BE2C (cell line): ENCODE data around the gene SGPP2.

Experiments used
- DNase-seq: peaks from one replicate; pipeline ENCODE4 v3.0.0-alpha.2; 2020
- H3K27me3 ChIP-seq: fragments of 250-450 bp; sonication (Bioruptor Pico); 2 replicates; pipeline ENCODE4 v1.5.1; 2020; ENCODE audit warnings: mild to moderate bottlenecking
- H3K36me3 ChIP-seq: fragments of 250-450 bp; sonication (Bioruptor Pico); 2 replicates; pipeline ENCODE4 v1.5.1; 2020; ENCODE audit warnings: mild to moderate bottlenecking
- H3K4me1 ChIP-seq: fragments of 250-450 bp; sonication (Bioruptor Pico); 2 replicates; pipeline ENCODE4 v1.5.1; 2020
- H3K4me3 ChIP-seq: 2 replicates; pipeline ENCODE4 v1.5.1; 2011; ENCODE audit warnings: low read depth, low read length
- H3K9me3 ChIP-seq: fragments of 250-450 bp; sonication (Bioruptor Pico); 2 replicates; pipeline ENCODE4 v1.5.1; 2020
- TF ChIP-seq, protein P1 (sequence below): IDR thresholded peaks from 2 replicates; pipeline ENCODE4 v1.5.1; 2012; ENCODE audit warnings: mild to moderate bottlenecking, low read depth, low read length

Gene SGPP2

GRCh38 chr2:222561151-222561550, 136.8 kb downstream of the SGPP2 start:
- Histone ChIP-seq H3K36me3 (peaks cover 2% of the 10 kb centered on the region), H3K4me1 (peaks cover 14% of the 10 kb centered on the region), H3K4me3 (no peak overlapping the region), H3K27me3 (no peaks in the 10 kb centered on the region), H3K9me3 (no peaks in the 10 kb centered on the region)
- DNase-seq = no peak
- TF ChIP-seq, protein P1, sequence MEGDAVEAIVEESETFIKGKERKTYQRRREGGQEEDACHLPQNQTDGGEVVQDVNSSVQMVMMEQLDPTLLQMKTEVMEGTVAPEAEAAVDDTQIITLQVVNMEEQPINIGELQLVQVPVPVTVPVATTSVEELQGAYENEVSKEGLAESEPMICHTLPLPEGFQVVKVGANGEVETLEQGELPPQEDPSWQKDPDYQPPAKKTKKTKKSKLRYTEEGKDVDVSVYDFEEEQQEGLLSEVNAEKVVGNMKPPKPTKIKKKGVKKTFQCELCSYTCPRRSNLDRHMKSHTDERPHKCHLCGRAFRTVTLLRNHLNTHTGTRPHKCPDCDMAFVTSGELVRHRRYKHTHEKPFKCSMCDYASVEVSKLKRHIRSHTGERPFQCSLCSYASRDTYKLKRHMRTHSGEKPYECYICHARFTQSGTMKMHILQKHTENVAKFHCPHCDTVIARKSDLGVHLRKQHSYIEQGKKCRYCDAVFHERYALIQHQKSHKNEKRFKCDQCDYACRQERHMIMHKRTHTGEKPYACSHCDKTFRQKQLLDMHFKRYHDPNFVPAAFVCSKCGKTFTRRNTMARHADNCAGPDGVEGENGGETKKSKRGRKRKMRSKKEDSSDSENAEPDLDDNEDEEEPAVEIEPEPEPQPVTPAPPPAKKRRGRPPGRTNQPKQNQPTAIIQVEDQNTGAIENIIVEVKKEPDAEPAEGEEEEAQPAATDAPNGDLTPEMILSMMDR = no peak

DNA sequence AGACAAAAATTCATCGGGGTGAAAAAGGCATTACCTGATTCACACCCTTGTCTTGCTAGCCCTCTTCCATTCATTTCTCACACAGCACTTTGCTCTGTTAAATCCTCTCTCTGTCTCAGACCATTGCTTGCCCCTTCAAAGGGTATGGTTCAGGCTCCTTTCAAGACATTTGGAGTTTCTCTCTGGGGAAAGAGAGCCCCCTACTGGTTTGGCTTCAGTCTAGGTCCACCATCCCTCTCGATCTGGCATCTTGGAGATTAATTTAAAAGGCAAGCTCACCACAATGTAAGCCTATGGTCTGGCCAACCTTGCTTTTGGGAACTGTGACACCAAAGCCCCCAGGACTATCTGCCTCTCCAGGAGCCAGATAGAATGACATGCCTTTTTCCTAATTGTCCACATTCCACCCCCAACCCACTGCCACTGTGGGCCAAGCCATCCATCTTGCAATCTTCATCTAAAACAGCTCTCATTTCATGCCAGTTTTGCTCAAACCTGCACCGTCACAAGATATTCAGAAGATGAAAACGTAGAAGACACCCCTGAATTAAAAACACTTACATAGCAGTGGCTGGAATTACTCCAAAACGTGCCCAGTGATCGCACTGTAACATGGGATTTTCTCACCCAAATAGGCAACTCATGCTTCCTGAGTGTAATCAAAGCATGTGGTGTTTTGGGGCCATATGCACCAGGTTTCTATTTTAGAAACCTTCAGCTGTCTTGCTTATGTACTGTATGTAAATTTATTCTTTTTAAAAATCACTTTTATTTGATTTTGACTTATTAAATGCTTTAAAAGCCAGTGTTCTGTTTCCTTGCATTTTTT, 137.7 kb downstream of the SGPP2 start:
- peaks cover 11% of the 10 kb centered on the region for H3K36me3 ChIP-seq
- TF ChIP-seq, protein P1 = peak; percentile 97
- peaks cover 14% of the 10 kb centered on the region for H3K4me1 ChIP-seq
- no peak overlapping the region for H3K4me3 ChIP-seq
- H3K27me3 ChIP-seq = no peaks in the 10 kb centered on the region
- DNase-seq = peak; percentile 62
- H3K9me3 ChIP-seq = no peaks in the 10 kb centered on the region

- H3K36me3 ChIP-seq = peaks cover 19% of the 10 kb centered on the region
- H3K27me3 ChIP-seq = no peaks in the 10 kb centered on the region
- H3K4me1 ChIP-seq = peaks cover 14% of the 10 kb centered on the region
- no peak for DNase-seq
- TF ChIP-seq, protein P1 = no peak
- no peak overlapping the region for H3K4me3 ChIP-seq
- no peaks in the 10 kb centered on the region for H3K9me3 ChIP-seq
These were observed 138.9 kb downstream of the SGPP2 start for GRCh38 chr2:222563106-222563718.

DNA sequence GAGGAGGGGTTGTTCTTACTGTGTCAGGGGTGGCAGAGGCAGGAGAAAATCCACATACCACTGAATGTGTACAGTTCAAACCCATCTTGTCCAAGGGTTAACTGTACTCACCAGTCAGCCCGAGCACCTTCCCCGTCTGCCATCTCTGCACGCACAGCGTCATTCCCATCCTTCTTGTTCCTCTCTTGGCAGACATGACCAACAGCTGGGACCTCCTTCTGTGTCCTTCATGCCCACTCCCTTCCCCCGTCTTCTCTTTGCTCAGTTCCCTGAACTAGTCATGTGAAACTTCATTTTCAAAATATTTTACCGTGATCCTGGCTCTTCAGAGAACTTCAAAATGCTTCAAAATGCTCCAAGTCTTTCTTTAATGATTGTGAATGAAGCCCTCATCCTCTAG, 139.6 kb downstream of the SGPP2 start:
- Histone ChIP-seq H3K4me3 (no peak overlapping the region), H3K9me3 (no peaks in the 10 kb centered on the region), H3K27me3 (no peaks in the 10 kb centered on the region), H3K36me3 (peaks cover 20% of the 10 kb centered on the region), H3K4me1 (peaks cover 14% of the 10 kb centered on the region)
- no peak for DNase-seq
- TF ChIP-seq, protein P1 = no peak

DNA sequence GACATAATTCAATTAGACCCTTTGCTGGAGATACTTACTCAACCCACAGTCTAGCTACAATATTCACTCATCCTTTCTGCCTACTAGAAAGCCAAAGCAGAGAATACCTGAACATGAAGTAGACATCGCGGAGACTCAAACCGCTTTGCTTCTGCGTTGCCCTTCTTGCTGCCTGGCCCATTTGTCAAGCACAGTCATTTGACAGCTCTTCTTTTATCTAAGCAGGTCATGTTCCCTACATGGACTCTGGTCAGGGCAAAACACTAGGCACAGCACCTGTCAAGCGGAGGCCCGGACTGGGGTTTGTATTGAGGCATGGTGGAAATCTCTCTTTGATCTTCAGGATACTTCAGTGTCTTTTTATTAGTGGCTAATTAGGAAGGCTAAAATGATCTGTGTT, 141.9 kb downstream of the SGPP2 start:
- Histone ChIP-seq H3K9me3 (no peaks in the 10 kb centered on the region), H3K4me3 (no peak overlapping the region), H3K27me3 (no peaks in the 10 kb centered on the region), H3K36me3 (peaks cover 29% of the 10 kb centered on the region), H3K4me1 (no peaks in the 10 kb centered on the region)
- DNase-seq = no peak
- TF ChIP-seq, protein P1 = no peak

GRCh38 chr2:222568865-222569264, 144.5 kb downstream of the SGPP2 start:
- Histone ChIP-seq H3K27me3 (no peaks in the 10 kb centered on the region), H3K9me3 (no peaks in the 10 kb centered on the region), H3K36me3 (peaks cover 38% of the 10 kb centered on the region), H3K4me3 (no peak overlapping the region), H3K4me1 (no peaks in the 10 kb centered on the region)
- TF ChIP-seq, protein P1 = no peak
- DNase-seq = no peak
